Measurements from ENCODE around the gene PPP5C.

DNA sequence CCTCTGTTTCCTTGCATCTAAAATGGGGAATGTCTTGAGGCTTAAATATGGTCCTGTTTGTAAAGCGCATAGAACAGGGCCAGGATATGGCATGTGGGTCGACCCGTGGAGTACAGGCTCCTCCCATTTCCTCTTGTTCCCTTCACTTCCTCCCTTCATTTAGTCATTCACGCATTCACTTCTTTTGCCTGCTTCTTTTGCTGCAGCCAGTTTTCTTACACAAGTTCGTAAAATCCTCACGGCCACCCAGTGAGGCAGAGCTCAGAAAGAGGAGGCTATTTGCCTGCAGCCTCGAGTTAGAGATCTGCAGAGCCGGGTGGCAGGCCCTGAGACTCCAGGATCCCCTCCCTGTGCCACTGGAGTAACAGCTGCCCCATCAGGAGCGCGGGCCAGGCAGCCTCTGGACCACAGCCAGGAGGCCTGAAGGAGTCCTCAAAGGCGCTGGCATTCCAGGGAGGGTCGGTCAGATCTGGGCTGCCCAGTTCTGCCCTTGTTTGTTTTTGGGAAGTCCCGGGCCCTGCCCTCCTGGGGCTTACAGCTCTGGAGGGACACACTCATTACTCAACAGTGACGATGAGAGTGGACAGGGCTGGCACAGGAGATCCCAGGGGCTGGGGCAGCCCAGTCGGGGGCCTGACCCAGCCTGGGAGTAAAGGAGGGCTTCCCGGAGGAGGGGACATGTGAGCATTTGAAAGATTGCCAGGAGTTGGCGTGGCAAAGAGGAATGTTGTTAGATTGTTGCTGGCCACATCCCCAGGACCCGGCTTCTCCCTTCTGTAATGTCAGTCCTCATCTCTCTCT, 4.6 kb downstream of the PPP5C start:
- TF ChIP-seq CTCF (conservative IDR thresholded peaks at IDR 0.05; ENCODE audit: low read depth, low read length) (no peak), EZH2phosphoT487 (IDR thresholded peaks at IDR 0.05; ENCODE audit: borderline replicate concordance, low read length) (no peak), EZH2 (IDR thresholded peaks at IDR 0.05; ENCODE audit: low read length, unreplicated experiment) (no peak)

All from PC-3 (cell line).